ENCODE measurements around the gene BEAN1.
"Not testable (repeated sequence)": the region's sequence is repeated elsewhere in the genome, so short reads cannot be mapped to it uniquely, and the experiment has no call there.

BEAN1 gene

DNA sequence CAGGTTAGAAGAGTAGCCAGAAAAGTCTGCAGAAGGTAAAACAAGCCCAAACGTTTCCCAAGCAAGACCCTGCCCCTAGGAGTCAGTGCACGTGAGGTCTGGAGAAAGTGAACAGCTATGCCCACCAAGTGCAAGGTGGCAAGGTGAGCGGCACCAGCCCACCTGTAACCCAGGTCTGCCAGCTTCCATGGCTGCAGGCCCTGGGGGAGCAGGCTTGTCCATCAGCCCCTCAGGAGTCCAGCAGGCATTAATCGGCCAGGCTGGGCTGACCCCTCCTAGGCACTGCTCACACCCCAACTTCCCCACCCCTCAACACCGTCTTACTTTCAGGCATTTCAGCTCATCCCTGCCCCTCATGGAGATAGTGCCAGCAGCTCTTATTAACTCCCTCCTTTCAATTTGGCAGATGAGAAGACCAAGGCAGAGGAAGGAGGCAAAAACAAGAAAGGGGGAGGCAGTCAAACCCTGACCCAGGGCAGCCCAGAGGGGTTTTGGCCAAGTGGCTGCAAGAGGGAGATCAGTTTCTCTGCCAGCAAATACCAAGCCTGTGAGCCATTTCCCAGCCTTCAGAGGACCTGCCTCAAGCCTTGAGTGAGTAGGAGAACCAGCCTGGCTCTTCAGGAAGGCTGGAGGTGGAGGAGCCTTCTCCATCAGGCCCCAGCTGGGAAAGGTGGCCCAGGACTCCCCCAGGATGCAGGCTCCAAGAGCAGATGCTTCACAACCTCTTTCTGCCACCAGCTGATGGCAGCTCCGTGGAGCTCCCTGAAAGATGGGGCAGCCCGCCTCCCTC lies 14.7 kb downstream of the BEAN1 start:
- no peak for DNase-seq (ENCODE audit: low read depth)

DNA sequence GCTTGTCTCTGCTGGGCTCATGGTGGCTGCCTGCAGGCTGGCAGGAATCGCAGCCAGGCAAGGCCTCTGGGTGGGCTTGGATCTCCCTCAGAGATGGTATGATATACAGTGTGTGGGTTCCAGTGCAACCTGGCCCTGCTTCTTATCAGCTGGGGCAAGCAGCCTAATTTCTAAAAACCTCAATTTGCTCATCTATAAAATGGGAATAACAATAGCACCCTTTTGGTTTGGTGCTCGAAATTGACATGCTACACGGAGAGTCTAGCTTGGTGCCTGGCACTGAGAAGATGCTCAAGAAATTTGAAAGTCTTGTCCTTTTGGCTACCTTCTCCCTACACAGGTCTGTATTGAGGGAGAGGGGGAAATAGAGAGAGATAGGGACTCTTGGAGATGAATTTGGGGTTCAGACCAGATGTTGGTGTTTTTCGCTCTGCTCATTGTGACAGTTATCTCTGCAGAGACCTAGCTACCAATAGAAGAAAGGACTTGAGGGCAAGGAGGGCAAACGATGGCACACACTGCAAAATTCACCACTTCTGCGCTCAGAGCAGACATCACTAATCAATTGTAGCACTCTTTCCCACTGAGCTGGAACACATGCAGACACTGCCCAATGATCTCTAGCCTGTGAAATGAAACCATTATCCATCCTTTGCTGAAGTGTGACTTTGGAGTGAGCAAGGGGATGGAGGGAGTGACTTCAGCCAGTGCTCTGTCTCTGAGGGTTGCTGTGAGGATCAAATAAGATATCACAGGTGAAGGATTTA lies 15.6 kb downstream of the BEAN1 start:
- DNase-seq (ENCODE audit: low read depth) = no peak

DNA sequence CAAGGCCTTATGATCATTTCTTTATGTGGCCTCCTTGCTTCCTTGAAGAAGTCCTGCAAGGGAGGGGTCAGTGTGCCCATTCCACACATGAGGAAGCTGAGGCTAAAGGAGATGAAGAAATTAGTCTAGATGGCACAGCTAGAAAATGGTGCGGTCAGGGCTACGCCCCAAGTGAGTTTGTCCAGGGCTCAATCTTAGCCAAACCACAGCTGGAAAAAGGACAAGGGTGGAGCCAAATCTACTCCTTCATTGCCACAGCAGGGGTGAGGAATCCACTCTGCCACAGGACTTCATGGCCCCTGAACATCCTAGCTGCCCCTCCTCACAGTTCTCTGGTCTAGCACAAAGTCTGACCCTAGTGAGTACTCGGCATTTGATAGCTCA lies 16.2 kb downstream of the BEAN1 start:
- DNase-seq (ENCODE audit: low read depth) = no peak

DNA sequence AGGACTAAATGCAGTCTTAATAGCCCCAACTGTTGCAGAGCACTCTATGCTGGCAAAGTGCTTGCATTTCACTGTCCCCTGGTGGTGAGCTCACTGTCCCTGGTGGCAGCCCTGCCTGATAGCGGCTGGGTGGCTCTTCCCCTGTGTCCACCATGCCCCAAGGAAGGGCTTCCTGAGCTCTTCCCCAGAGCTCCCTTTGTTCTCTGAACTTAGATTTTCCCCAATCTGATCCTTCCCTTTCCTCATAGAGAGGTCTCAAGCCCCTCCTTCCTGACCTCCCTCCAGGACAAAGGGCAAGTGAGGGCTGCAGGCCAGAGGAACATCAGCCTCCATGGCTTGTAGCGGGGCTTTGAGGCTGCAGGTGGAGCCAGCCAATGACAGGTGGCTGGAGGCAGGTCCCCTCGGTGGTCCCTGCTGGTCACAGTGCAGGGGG lies 17.0 kb downstream of the BEAN1 start:
- no peak for DNase-seq (ENCODE audit: low read depth)

DNA sequence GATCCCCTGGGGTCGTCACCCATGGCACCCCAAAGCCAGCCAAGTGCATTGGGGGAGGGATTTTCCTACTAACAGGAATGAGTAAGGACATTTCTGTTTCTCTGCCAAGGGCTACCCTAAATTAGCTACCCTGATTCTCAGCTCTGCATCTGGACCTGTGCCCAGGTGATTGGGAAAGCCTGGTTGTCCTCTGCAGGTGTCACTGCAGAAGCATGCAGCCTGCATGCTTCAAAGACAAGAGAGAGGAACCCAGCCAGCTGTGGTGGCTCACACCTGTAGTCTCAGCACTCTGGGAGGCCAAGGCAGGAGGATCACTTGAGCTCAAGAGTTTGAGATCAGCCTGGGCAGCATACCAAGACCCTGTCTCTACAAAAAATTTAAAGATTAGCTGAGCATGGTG lies 19.6 kb downstream of the BEAN1 start:
- no peak for DNase-seq (ENCODE audit: low read depth)

DNA sequence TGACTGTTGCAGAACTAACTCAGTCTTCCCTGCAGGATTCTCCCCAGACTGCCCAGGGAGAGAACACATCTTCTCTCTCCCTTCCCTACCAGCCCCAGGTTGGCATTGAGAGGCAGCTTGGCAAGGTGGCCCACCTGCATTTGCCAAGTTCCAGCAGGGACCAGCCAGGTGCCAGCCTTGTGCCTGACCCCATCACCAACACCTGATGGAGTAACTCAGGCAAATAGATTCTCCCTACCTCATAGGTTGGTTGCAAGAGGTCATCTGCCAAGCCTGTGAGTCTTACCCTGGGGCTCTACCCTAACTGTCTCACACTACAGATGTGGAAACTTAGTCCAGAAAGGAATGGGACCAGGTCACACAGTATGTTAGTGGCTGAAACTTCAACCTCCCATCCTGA lies 20.4 kb downstream of the BEAN1 start:
- DNase-seq (ENCODE audit: low read depth) = no peak

DNA sequence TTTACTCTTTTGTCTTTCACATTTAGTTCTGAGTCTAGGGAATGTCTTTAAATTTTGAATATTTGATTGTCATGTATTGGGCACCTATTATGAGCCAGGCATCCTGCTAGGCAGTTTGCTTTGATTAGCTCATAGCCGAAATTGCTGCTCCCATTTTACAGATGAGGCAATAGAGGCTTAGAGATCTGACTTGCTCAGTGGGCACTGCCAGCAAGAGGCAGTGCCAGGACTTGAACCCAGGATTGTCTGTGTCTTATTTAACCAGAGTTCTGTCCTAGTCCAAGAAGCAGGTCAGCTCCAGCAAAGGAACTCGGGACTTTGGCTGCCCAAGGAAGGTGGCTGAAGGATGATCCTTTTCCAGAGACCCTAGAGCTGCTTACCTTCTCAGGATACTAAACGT lies 24.5 kb downstream of the BEAN1 start:
- DNase-seq (ENCODE audit: low read depth) = no peak

DNA sequence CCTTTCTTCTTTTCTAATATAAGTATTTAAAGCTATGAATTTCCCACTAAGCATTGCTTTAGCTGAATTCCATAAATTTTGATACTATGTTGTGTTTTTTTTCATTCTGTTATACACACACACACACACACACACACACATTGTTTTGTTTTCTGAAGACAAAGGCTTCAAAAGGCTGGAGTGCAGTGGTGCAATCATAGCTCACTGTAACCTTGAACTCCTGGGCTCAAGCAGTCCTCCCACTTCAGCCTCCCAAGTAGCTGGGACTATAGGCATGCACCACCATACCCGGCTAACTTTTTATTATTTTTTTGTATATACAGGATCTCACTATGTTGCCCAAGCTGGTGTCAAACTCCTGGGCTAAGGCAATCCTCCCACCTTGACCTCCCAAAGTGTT lies 26.1 kb downstream of the BEAN1 start:
- not testable (repeated sequence) for DNase-seq (ENCODE audit: low read depth)

DNA sequence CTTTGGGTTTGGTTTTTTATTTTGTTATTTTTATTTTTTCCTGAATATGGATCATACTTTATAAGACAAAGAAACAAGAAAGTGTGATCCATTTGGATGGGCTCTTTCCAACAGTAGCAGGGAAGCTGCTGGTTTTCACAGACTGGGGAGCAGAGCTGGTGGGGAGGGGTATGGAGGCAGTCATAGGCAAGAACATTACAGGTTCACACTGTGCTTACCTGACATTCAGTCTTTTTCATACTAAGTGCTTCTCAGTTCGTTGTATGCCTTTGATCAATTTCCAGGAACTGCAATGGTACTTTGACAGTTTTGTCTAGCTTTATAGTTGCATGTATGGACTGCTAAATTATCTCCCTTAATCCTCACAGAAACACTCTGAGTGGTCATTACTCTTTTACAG lies 27.7 kb downstream of the BEAN1 start:
- no peak for DNase-seq (ENCODE audit: low read depth)

DNA sequence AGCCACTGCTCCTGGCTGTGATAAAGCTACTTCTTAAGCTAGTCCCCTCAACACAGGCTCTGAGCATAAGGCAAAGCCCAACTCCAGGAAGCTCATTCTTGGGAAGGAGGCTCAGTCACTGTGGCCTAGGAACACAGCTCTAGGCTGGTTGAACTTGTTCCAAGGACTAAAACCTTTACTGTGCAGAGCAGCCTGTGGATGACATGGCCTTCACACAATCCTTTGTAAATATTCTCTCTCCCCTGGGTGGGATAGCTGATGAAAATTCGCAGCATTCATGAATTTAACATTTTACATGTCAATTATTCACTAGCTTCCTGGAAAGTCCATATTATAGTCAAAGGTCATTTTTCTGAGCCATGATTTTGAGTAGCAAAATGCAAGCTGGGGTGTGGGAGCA lies 28.9 kb downstream of the BEAN1 start:
- DNase-seq (ENCODE audit: low read depth) = no peak

DNA sequence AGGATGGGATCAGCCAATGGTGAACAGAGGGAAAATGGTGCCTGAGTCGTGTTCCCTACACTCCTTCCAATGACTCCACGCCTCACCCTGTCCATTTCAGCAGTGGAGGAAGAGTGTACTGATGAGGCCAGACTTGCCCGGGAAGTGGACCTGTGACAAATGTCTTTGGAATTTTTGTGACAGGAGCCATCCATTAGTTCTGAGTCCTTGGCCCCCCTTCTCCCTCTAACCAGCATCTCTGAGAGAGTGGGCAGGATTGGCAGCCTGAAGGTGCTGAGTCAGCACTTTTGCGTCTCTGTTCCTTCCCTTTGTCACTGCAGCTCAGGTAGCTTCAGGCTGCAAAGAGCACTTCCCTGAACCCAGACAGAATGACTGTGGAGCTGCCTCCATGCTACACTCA lies 30.8 kb downstream of the BEAN1 start:
- DNase-seq (ENCODE audit: low read depth) = peak; percentile 30

DNA sequence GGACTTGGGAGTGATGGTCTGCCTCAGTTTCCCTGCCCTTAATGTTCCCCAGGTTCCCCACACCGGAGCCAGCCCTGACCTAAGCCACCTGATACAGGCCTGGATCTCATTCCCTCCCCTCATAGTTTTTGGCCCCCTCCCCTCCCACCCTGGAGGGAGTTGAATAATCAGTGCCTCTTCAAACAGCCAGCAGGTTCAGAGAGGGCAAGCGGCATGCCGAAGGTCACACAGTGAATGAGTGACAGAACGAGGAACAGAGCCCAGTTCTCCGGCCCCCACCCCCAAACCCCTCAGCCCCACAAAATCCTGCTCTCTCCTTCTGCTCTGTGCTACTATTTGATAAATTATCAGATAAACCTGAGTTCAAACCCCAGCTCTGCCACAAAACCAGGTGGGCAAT lies 31.2 kb downstream of the BEAN1 start:
- DNase-seq (ENCODE audit: low read depth) = no peak

DNA sequence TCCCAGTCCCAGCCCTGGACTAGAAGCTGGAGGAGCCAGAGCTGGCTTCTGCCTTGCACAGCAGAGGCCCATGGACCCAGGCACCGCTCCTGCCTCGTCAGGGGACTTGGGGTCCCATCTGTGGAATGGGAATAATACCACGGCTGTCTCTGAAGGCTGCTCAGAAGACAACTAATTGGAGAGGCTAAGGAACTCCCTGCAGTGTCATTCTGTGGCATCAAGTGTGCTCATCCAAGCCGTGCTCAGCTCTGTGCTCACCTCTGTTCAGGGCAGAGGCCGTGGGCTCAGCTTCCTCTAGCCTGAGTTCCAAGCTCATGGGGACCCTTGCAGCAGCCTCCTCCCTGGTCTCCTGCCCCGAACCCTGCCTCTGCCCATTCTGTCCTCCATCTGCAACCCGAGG lies 31.8 kb downstream of the BEAN1 start:
- DNase-seq (ENCODE audit: low read depth) = no peak

DNA sequence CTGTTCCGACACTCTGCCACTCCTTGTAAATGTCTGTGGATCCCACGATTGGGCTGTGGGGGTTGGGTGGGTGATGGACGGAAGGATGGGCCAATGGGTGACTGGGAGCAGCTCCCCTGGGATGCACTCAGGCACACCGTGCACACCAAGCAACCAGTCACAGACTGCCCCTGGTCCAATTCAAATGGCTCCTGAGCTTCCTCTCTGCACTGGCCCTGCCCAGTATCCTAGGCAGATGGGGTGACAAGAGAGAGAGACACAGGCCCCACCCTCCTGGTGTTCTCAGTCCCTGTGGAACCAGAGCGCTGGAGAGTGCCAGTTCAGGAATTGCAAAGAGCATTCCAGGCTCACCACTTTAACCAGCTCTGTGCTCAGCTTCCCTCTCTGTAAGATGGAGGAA lies 32.8 kb downstream of the BEAN1 start:
- peak; percentile 17 for DNase-seq (ENCODE audit: low read depth)

DNA sequence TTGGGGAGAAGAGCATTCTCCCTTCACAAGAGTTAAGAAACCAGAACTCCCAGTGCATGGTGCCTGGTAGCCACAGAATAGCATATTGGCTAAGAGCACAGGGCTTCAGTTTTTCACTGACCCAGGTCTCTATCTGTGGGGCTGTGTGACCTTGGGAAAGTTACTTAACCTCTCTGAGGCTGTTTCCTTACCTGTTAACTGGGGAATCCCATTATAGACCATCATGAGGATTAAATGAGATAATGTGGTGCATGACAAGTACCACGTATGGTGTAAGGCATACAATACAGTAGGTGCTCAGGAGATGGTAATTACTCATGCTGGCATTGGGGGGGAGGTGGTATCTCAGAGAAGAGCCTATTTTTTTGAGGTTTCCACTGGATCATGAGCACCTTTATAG lies 33.6 kb downstream of the BEAN1 start:
- DNase-seq (ENCODE audit: low read depth) = no peak

DNA sequence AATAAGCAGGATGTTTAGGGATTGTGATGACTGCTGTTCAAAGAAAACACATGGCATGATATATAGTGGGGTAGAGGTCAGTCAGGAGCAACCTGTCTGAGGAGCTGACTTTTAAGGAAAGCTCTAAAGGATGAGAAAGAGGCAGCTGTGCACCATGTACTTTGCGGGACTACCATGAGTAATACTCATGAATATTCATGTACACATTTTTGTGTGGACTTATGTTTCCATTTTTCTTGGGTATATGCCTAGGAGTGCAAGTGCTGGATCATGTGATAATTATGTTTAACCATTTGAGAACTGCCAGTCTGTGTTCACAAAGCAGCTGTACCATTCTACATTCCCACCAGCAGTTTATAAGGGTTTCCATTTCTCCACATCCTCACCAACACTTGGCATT lies 35.8 kb downstream of the BEAN1 start:
- DNase-seq (ENCODE audit: low read depth) = no peak

DNA sequence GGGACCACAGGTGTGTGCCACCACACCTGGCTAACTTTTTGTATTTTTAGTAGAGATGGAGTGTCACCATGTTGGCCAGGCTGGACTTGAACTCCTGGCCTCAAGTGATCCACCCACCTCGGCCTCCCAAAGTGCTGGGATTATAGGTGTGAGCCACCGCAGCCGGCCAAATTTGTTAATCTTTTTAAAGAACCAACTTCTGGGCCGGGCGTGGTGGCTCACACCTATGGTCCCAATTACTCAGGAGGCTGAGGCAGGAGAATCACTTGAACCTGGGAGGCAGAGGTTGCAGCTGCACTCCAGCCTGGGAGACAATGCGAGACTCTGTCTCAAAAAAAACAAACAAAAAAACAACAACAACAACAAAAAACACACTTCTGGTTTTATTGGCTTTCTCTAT lies 38.9 kb downstream of the BEAN1 start:
- not testable (repeated sequence) for DNase-seq (ENCODE audit: low read depth)

DNA sequence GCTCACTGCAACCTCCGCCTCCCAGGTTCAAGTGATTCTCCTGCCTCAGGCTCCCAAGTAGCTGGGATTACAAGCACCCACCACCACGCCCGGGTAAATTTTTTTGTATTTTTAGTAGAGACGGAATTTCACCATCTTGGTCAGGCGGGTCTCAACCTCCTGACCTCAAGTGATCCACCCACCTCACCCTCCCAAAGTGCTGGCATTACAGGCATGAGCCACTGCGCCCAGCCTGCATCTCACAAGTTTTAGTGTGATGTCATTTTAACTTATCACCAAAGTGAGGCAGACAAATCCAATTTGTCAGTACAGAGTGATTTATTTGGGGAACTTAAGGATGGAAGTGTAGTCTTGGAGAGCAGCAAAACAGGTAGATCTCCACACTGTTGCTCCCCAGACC lies 39.5 kb downstream of the BEAN1 start:
- not testable (repeated sequence) for DNase-seq (ENCODE audit: low read depth)

DNA sequence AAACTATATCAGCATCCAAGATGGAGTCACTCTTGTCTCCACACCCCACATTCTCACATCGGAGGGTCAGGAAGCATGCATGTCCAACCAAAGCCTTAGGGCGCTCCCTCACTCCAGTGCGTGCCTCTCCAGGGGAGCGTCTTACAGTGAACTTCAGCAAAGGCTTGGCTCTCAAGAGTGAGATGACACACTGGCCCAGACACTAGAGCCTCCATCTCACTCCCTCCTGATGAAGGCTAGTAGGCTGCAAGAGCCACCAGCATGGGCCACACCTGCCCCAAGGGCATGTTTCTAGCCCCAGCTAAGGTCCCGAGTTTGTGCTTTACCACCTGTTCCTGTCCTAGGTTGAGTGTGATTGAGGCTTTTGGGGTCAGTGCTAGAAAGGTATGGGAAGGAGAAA lies 40.5 kb downstream of the BEAN1 start:
- no peak for DNase-seq (ENCODE audit: low read depth)

DNA sequence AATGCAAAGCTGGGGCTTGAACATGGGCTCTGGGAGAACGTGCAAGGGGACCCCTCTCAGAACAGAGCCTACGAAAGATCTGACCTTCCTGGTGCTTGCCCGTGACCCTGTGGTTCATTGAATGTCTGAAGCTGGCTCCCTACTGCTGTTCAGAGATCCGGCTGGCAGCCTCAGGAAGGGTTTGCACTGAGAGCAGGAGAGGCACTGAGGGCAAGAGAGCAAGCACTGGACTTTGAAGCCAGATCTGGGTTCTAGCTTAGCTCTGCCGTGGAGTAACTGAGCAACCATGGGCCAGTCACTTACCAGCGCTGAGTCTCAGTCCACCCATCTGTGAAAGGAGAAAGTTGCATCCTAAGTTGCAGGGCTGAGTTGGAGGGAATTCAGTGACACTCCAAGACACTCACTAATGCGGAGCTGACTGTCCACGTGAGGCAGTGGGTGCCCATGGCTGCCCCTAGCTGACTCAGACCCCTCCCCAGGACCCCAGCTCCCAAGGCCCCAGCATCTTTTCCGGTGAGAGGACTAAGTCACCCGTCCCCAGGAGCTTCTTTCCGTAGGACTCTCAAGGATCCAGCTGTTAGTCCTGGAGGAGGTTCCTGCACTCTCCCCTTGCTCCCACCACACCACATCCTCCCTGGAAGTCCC lies 41.3 kb downstream of the BEAN1 start:
- DNase-seq (ENCODE audit: low read depth) = no peak

DNA sequence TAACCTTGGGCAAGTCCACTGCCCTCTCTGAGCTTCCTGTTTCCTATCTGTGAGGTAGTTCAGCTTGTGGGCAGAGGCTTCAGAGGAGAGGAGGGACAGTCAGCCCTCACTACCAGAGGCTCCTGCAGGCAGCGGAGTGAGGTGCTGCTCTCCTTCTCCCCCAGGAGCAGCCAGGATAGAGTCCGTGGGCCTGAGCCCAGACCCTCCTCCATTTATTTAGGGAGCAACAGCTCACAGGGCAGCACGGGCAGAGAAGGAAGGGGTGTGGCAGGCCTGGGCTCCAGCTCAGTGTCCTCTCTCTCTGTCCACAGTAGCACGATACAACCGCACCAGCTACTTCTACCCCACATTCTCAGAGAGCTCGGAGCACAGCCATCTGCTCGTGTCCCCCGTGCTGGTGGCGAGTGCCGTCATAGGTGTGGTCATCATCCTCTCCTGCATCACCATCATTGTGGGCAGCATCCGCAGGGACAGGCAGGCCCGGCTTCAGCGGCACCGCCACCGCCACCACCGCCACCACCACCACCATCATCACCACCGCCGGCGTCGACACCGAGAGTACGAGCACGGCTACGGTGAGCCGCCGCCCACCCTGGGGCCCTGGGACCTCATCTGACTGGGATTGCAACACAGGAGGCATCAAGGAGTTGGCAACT lies 42.3 kb downstream of the BEAN1 start:
- DNase-seq (ENCODE audit: low read depth) = no peak

DNA sequence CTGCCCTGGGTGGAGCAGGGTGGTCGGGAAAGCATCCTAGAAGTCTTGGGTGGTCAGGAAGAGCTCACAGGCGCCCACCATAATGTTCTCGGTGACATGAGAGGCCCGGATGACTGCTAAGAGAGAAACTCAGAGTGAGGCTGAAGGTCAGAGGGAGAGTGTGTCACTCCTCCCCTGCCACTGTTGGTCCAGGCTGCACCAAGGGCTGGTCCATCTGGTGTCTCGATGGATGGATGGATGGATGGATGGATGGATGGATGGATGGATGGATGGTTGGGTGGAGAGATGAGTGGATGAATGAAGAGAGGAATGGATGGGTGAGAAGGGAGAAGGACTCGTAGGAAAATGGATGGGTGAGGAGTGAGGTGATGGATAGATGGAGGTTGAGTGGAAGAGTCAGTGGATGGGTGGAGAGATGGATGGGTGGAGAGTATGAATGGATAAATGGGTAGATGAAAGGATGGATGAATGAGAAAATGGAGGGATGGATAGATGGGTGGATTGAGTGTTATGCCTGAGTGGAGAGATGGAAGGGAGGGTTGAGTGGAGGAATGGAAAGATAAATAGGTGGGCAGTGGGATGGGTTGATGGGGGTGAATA lies 43.0 kb downstream of the BEAN1 start:
- DNase-seq (ENCODE audit: low read depth) = no peak

All from GM04503 (cell line).